IMR-90 (cell line): ENCODE data around the gene MREG. TPM values are rescaled to one million over a fixed set of nuclear protein-coding genes. Genes with fewer than 3 reads are reported as not detected.
A peak's percentile ranks its signal among the peaks of the same experiment; 100 is the strongest.

Source experiments
- ATAC-seq: fragments of 200-7000 bp; cut with Tn5 transposase; 2 replicates; pipeline ENCODE4 v1.9.1; 2020; ENCODE audit warnings: low read depth, mild to moderate bottlenecking, moderate library complexity
- BruUV-seq: library from RNA; stranded (reverse); fragments of 400-500 nt; replicated peaks from 2 replicates; lab custom pipeline; 2021; lab: Mats Ljungman, UMichigan
- CTCF ChIA-PET: fragments of 300-600 bp; formaldehyde crosslinking; extraction: SDS; loops from one replicate; lab custom pipeline; 2021; ENCODE audit warnings: antibody characterized with exemption; lab: Yijun Ruan, JAX
- POLR2A ChIA-PET: fragments of 300-600 bp; sonication (Branson Sonifier 250); formaldehyde crosslinking; loops from one replicate; lab custom pipeline; 2022; ENCODE audit warnings: antibody characterized with exemption; ENCODE audit not compliant: unreplicated experiment; lab: Charles Lee
- DNase-seq: peaks from one replicate; pipeline ENCODE4 v3.0.0; 2013
- H2AFZ ChIP-seq: replicated peaks from 2 replicates; pipeline ENCODE3; 2013; ENCODE audit warnings: low read length, mild to moderate bottlenecking; ENCODE audit not compliant: poor library complexity
- H2AK5ac ChIP-seq: 2 replicates; pipeline ENCODE4 v1.6.1; 2013; ENCODE audit warnings: low read depth, low read length, inconsistent platforms
- H2AK9ac ChIP-seq: replicated peaks from 2 replicates; pipeline ENCODE3; 2013; ENCODE audit warnings: mild to moderate bottlenecking, low read depth, low read length, moderate library complexity; ENCODE audit not compliant: poor library complexity
- H2BK120ac ChIP-seq: 2 replicates; pipeline ENCODE4 v1.6.1; 2013; ENCODE audit warnings: low read depth, low read length, inconsistent platforms
- H2BK15ac ChIP-seq: 3 replicates; pipeline ENCODE4 v1.6.1; 2013; ENCODE audit warnings: low read depth, low read length, inconsistent platforms
- H2BK20ac ChIP-seq: 2 replicates; pipeline ENCODE4 v1.6.1; 2013; ENCODE audit warnings: low read depth, mild to moderate bottlenecking, inconsistent platforms, low read length, moderate library complexity
- H2BK5ac ChIP-seq: 2 replicates; pipeline ENCODE4 v1.6.1; 2013; ENCODE audit warnings: mild to moderate bottlenecking, low read depth, low read length, inconsistent platforms; ENCODE audit not compliant: poor library complexity, severe bottlenecking
- H3K14ac ChIP-seq: replicated peaks from 2 replicates; pipeline ENCODE4 v1.6.1; 2013; ENCODE audit warnings: low read depth, low read length, inconsistent platforms
- H3K18ac ChIP-seq: 2 replicates; pipeline ENCODE4 v1.6.1; 2013; ENCODE audit warnings: low read depth, low read length, control low read depth
- H3K23ac ChIP-seq: 2 replicates; pipeline ENCODE4 v1.6.1; 2013; ENCODE audit warnings: low read depth, low read length, inconsistent platforms
- H3K27ac ChIP-seq: 2 replicates; pipeline ENCODE4 v1.5.1; 2013; ENCODE audit warnings: mild to moderate bottlenecking, control low read depth, low read length; ENCODE audit not compliant: insufficient read depth
- H3K27me3 ChIP-seq: 2 replicates; pipeline ENCODE4 v1.6.1; 2013; ENCODE audit warnings: low read length; ENCODE audit not compliant: control insufficient read depth, insufficient read depth
- H3K36me3 ChIP-seq: 2 replicates; pipeline ENCODE4 v1.6.1; 2013; ENCODE audit warnings: low read length, mixed read lengths; ENCODE audit not compliant: control insufficient read depth, insufficient read depth
- H3K4ac ChIP-seq: 2 replicates; pipeline ENCODE4 v1.6.1; 2013; ENCODE audit warnings: low read depth, low read length, inconsistent platforms
- H3K4me1 ChIP-seq: 2 replicates; pipeline ENCODE4 v1.6.1; 2013; ENCODE audit warnings: low read length, mixed read lengths; ENCODE audit not compliant: control insufficient read depth, insufficient read depth
- H3K4me2 ChIP-seq: 2 replicates; pipeline ENCODE4 v1.6.1; 2013; ENCODE audit warnings: low read depth, mild to moderate bottlenecking, control low read depth, low read length, moderate library complexity
- H3K4me3 ChIP-seq: 2 replicates; pipeline ENCODE4 v1.5.1; 2013; ENCODE audit warnings: low read depth, mild to moderate bottlenecking, control low read depth, low read length, moderate library complexity; ENCODE audit not compliant: insufficient read depth
- H3K56ac ChIP-seq: 2 replicates; pipeline ENCODE4 v1.6.1; 2013; ENCODE audit warnings: low read length, inconsistent platforms; ENCODE audit not compliant: insufficient read depth; ENCODE audit errors: extremely low read depth
- H3K79me1 ChIP-seq, 2 experiments: 2 replicates each; pipeline ENCODE4 v1.6.1; 2013; ENCODE audit warnings: low read length in 2 of 2, inconsistent platforms in 1 of 2, low read depth in 1 of 2
- H3K9ac ChIP-seq: 2 replicates; pipeline ENCODE4 v1.6.1; 2013; ENCODE audit warnings: low read depth, low read length, control low read depth
- H3K9me1 ChIP-seq: 2 replicates; pipeline ENCODE4 v1.6.1; 2013; ENCODE audit warnings: low read length, inconsistent platforms; ENCODE audit not compliant: insufficient read depth
- H3K9me3 ChIP-seq: 2 replicates; pipeline ENCODE4 v1.6.1; 2013; ENCODE audit warnings: low read length; ENCODE audit not compliant: control insufficient read depth, insufficient read depth
- H4K20me1 ChIP-seq: 2 replicates; pipeline ENCODE4 v1.6.1; 2013; ENCODE audit warnings: low read length, inconsistent platforms; ENCODE audit not compliant: insufficient read depth
- H4K5ac ChIP-seq: 2 replicates; pipeline ENCODE4 v1.6.1; 2013; ENCODE audit warnings: mild to moderate bottlenecking, low read depth, low read length, control low read depth
- H4K8ac ChIP-seq, 2 experiments: 2 replicates each; pipeline ENCODE4 v1.6.1; 2013; ENCODE audit warnings: low read depth in 2 of 2, low read length in 2 of 2, control low read depth in 1 of 2, inconsistent platforms in 1 of 2
- H4K91ac ChIP-seq: 2 replicates; pipeline ENCODE4 v1.6.1; 2013; ENCODE audit warnings: low read depth, low read length, inconsistent platforms; ENCODE audit not compliant: insufficient read depth
- CEBPB ChIP-seq: IDR thresholded peaks from 2 replicates; pipeline ENCODE4 v1.6.1; 2012; ENCODE audit warnings: low read depth, low read length, improper control_type of control experiment
- FOS ChIP-seq: fragments of 150-350 bp; IDR thresholded peaks from 2 replicates; pipeline ENCODE4 v1.6.1; 2016; ENCODE audit warnings: low read depth, low read length
- MAFK ChIP-seq: IDR thresholded peaks from 2 replicates; pipeline ENCODE4 v1.6.1; 2012; ENCODE audit warnings: low read depth, low read length, improper control_type of control experiment
- MAZ ChIP-seq: IDR thresholded peaks from 2 replicates; pipeline ENCODE4 v1.6.1; 2012; ENCODE audit warnings: low read depth, mild to moderate bottlenecking, low read length, improper control_type of control experiment, moderate library complexity, borderline replicate concordance
- POLR2A ChIP-seq: IDR thresholded peaks from 2 replicates; pipeline ENCODE4 v1.6.1; 2012; ENCODE audit warnings: mild to moderate bottlenecking, low read depth, low read length
- RFX5 ChIP-seq: IDR thresholded peaks from 2 replicates; pipeline ENCODE4 v1.8.0; 2012; ENCODE audit warnings: low read depth, mild to moderate bottlenecking, low read length, moderate library complexity
- WGBS, 2 experiments: methylation state at CpG; one replicate each; pipeline versions ENCODE4 v1.1.5 to v1.1.7; 2013; ENCODE audit warnings: missing lambda C conversion rate in 2 of 2; ENCODE audit not compliant: insufficient read length in 1 of 2; ENCODE audit errors: extremely low coverage in 2 of 2; 5-methylcytosine and 5-hydroxymethylcytosine counted together
- dilution Hi-C: fragments of 300-500 bp; cut with HindIII; formaldehyde crosslinking; loops from one replicate; pipeline ENCODE4 v1.14.3; 2018; ENCODE audit warnings: low sequenced_read_pairs; ENCODE audit not compliant: unreplicated experiment
- in situ Hi-C: fragments of 300-500 bp; cut with MboI; formaldehyde crosslinking; loops from 3 replicates; pipeline ENCODE4 v1.14.3; 2019; ENCODE audit warnings: low sequenced_read_pairs, inconsistent platforms, mixed read lengths
- intact Hi-C: fragments of 100-400 bp; cut with micrococcal nuclease; formaldehyde crosslinking; loops from 2 replicates; pipeline ENCODE4 v1.10.0; 2022
- polyA plus RNA-seq, 3 experiments: library from polyadenylated mRNA; depleted of rRNA; stranded (reverse); fragments of >200 nt; gene quantifications; 2 replicates each; pipeline ENCODE4 v1.2.3, GENCODE V29; 2012; ENCODE audit warnings: low replicate concordance in 1 of 3
- total RNA-seq: library from RNA; depleted of rRNA; stranded (reverse); fragments of >200 nt; gene quantifications from 2 replicates; pipeline ENCODE4 v1.2.3, GENCODE V29; 2012
- TF ChIP-seq, protein P1 (sequence below): conservative IDR thresholded peaks from 2 replicates; pipeline ENCODE4 v1.5.1; 2012; ENCODE audit warnings: mild to moderate bottlenecking, low read depth, low read length, improper control_type of control experiment
- TF ChIP-seq, protein P2 (sequence below): fragments of 150-350 bp; IDR thresholded peaks from 2 replicates; pipeline ENCODE4 v1.6.1; 2017; ENCODE audit warnings: mild to moderate bottlenecking, antibody characterized with exemption, low read length, low read depth

Gene MREG
- total and polyA plus RNA-seq, 2 of the 4 experiments (the other 2 are of a cell fraction) = 1.0 to 1.8 TPM

DNA sequence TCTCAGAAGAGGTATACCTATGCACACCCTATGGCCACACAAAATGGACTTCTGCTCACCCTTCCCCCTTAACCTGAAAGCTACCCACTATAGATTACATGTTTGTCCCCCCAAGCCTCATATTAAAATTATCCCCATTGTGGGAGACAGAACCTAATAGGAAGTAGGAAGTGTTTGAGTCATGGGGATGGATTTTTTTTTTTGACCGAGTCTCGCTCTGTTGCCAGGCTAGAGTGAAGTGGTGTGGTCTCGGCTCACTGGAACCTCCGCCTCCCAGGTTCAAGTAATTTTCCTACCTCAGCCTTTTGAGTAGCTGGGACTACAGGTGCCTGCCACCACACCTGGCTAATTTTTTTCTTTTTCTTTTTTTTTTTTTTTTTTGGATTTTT is 98.6 kb downstream of the MREG start:
- peak overlapping the region; percentile 36; the same call in 1 of the 3 replicates for H2BK15ac ChIP-seq
- H3K56ac ChIP-seq = no peak overlapping the region
- ATAC-seq (no peak), DNase-seq (no peak)
- no CpG with 5 or more reads among the region's 4 CpGs for WGBS, 2 experiments
- H3K9ac ChIP-seq = no peak overlapping the region
- H2BK120ac ChIP-seq = no peak overlapping the region
- no peaks in the 10 kb centered on the region for H4K20me1 ChIP-seq
- no peak overlapping the region for H2AK9ac ChIP-seq
- no peak overlapping the region for H4K8ac ChIP-seq
- no peaks in the 10 kb centered on the region for H3K79me1 ChIP-seq
- BruUV-seq = no TSS peak
- H2BK20ac ChIP-seq = no peak overlapping the region
- H3K4me1 ChIP-seq = peaks cover 12% of the 10 kb centered on the region
- H3K14ac ChIP-seq = no peak overlapping the region
- H4K91ac ChIP-seq = no peak overlapping the region
- intact Hi-C loops (loop anchor here (5.0 kb wide), 1 partner anchor 87 kb away; no protein-coding TSS in a partner anchor), in situ Hi-C loops (loop anchor here (10.0 kb wide), 1 partner anchor 480 kb away; the partner anchor contains the start of gene FN1), dilution Hi-C loops (no loop called here)
- no peaks in the 10 kb centered on the region for H3K36me3 ChIP-seq
- no peak overlapping the region for H2BK5ac ChIP-seq
- no peak overlapping the region for H3K18ac ChIP-seq
- H4K5ac ChIP-seq = no peak overlapping the region
- peaks cover 3% of the 10 kb centered on the region; the same call in 1 of the 2 replicates for H3K9me1 ChIP-seq
- 0 out of 2 replicates have a peak overlapping the region, but pooled peaks have one; percentile 12 for H2AK5ac ChIP-seq
- CTCF ChIA-PET = no interaction called here
- no peak overlapping the region for H3K4ac ChIP-seq
- TF ChIP-seq, protein P1, sequence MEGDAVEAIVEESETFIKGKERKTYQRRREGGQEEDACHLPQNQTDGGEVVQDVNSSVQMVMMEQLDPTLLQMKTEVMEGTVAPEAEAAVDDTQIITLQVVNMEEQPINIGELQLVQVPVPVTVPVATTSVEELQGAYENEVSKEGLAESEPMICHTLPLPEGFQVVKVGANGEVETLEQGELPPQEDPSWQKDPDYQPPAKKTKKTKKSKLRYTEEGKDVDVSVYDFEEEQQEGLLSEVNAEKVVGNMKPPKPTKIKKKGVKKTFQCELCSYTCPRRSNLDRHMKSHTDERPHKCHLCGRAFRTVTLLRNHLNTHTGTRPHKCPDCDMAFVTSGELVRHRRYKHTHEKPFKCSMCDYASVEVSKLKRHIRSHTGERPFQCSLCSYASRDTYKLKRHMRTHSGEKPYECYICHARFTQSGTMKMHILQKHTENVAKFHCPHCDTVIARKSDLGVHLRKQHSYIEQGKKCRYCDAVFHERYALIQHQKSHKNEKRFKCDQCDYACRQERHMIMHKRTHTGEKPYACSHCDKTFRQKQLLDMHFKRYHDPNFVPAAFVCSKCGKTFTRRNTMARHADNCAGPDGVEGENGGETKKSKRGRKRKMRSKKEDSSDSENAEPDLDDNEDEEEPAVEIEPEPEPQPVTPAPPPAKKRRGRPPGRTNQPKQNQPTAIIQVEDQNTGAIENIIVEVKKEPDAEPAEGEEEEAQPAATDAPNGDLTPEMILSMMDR = no peak
- TF ChIP-seq POLR2A = no peak
- no peak for TF ChIP-seq RFX5
- TF ChIP-seq MAZ = no peak
- TF ChIP-seq, protein P2, sequence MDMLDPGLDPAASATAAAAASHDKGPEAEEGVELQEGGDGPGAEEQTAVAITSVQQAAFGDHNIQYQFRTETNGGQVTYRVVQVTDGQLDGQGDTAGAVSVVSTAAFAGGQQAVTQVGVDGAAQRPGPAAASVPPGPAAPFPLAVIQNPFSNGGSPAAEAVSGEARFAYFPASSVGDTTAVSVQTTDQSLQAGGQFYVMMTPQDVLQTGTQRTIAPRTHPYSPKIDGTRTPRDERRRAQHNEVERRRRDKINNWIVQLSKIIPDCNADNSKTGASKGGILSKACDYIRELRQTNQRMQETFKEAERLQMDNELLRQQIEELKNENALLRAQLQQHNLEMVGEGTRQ = no peak
- TF ChIP-seq MAFK = no peak
- no peak for TF ChIP-seq FOS
- TF ChIP-seq CEBPB = no peak
- no peak overlapping the region for H3K23ac ChIP-seq
- H3K27me3 ChIP-seq = no peaks in the 10 kb centered on the region
- H2AFZ ChIP-seq = no peak overlapping the region
- POLR2A ChIA-PET = no interaction called here
- H3K27ac ChIP-seq = no peak overlapping the region
- no peak overlapping the region for H3K4me3 ChIP-seq
- no peaks in the 10 kb centered on the region for H3K9me3 ChIP-seq
- H3K4me2 ChIP-seq = no peak overlapping the region
